NCI-H1105 treated with DMSO at 0.1 percent for 48 hours (cell line): Measurements from ENCODE around the gene RBM47.
"Not testable (repeated sequence)": the region's sequence is repeated elsewhere in the genome, so short reads cannot be mapped to it uniquely, and the experiment has no call there.

Source experiments
- DNase-seq: peaks from one replicate; lab custom pipeline; 2025; lab: John Stamatoyannopoulos, UW

RBM47 gene

DNA sequence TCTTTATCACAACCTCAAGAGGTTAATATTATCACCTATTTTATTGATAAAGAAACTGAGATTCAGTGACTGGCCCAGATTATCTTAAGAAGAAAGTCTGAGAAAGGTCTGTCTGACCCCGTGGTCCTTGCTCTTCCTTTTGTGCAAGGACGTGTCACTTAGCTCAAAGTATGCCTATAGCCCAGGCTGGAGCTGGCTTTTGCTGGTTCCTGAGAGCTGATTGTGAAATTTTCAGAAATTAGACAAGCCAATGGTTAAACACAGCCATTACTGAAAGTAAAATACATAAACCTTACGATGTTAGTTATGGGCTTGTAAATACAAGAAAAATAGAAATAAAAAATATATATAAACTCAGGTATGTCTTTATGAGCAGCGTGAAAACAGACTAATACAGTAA is 224.5 kb downstream of the RBM47 start:
- no peak for DNase-seq

DNA sequence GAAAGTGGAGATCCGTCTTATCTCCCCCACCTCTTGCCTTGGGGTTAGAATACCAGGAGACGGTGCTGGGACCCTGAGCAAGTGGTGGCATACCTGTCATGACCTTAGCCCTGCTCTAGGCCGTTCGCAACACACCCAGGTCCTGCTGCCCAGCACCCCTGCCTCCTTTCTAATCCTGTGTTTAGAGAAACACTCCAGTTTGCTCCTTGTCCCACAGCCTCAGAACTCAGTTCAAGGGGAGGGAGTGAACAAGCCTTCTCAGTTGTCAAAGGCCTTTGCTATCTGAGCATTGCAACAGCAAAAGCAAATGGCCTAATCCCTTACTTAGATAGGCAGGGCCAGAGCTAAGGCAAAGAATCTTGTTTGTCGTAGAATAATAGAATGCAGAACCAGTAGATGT is 226.6 kb downstream of the RBM47 start:
- no peak for DNase-seq

DNA sequence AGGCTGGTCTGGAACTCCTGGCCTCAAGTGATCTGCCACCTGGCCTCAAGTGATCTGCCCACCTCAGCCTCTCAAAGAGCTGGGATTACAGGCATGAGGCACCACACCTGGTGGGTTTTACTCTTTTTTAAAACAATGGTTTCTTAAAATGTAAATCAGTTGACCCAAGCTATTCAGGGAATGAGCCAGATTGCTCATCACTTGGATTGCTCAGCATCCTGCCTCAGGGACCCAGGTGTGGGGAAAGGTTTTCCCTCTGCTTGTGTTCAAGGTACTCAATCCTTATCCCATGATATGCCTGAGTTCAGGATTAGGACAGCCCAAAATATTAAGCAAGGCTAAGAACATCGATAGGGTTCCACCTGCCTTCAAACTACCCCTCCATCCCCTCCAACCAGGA is 227.1 kb downstream of the RBM47 start:
- no peak for DNase-seq

DNA sequence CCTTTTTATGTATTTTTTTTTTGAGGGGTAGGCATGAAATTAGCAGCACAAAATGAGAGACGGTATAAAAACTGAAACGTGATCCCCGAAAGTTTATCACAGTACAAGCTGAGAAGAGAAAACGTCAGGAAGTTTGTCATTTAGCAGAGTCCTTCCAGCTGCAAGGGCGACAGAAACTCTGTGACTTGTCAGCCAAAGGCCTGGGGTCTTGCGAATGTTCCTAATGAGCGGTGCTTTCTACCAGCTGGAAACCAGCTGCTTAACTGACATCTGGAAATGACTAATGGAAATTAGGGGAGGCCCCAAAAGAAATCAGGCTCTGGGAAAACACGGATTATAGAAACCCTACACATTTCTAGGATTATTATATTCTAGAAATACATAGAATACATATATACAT is 228.0 kb downstream of the RBM47 start:
- no peak for DNase-seq

DNA sequence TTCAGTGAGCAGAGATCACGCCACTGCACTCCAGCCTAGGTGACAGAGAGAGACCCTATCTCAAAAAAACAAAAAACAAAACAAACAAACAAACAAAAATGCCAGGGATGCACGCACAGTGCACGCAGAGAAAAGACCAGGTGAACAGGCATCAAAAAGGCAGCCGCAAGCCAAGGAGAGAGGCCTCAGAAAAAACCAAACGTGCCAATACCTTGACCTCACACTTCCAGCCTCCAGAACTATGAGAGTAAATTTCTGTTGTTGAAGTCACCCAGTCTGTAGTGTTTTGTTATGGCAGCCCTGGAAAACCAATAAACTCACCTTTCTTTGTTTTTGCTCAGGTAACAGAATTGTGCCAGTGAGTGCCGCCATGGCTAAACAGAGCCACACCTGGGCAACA is 228.6 kb downstream of the RBM47 start:
- DNase-seq, result no peak

DNA sequence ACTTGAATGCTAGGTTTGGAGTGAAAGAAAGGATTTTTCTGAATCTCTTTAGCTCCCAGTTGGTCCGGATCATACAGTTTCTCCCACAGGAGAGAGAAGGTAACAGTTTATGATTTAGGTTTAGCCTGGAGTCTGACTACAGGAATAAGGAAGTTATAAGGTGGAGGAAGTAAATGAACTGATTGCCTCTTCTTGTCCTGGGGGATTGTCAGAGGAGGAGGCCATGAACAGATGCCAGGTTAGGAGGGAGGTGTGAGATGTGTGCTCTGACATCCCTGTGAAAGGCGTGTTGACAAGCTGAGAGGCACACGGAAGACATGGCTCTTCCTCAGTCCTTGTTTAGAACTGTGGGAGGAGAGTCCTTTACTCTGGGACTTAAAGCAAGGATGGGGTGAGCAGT is 230.1 kb downstream of the RBM47 start:
- DNase-seq, result no peak

DNA sequence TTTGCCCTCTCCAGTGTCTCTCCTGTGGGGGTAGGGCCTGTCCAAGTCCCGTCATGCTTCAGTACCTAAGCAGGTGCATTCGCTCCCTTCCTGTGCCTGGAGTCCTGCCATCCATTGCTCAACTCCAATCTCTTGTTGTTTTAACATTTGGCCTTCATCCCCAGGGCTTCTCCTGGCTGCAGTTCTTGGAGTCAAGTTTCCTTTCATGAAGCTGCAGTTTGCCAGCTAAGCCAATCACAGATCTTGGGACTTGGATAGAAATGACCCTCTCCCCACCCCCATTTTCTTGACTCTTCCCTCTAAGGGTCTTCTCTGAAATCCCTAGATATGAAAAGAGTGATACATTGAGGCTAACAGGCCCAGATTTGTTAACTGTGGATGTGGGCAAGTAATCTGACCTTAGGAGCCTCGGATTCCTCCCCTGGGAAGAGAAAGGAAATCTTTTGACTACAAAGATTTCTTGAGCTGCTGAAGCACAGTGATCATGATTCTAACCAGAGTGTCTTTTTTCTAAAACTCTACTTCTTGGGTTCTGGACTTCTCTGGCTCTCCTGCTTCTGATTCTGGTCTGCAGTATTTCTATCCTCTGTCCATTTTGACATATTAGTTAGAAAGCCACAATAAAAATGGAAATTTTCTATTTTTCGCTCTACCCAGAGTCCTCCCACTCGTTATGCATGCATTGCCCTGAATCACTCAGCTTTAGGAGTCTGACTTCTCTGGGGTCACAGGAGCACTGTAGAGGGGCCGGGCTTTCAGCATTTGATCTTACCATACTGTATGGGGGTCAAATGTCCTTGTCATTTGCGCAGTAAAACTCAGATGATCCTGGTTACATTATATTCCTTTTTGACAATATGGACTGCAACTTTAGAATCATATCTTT is 233.5 kb downstream of the RBM47 start:
- DNase-seq, result peak; percentile 79

DNA sequence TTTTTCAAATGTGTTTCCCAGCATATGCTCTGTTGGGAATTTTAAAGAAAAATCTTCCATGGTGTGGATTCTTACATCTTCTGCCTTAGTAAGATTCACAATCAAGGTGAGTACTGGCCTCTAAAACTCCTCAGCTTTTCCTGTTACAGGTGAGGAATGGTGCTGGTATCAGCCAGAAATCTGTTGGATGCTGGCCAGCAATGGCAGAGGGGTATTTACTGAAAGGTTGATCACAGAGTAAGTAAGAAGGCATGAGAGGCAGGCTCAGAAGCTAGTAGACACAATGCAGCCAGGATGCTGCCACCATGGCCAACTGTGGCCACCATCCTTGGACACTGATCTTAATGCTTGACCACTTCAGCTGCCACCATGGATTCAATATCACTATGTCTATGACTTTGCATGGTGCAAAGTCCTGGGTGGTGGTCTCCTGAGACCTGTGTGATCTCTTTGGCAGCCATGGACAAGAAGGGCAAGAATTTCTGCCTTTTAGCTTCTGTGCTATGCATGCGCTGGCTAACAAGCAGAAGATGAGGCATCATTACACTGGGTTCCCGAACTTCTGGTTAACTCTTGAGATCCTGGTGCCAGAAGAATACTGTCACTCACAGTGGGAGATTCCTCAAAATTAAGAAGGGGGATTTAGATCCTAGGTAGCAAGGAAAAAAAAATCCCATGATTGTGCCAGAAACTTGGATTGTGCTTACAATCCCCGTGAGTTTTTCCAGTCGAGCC is 234.3 kb downstream of the RBM47 start:
- peak; percentile 39 for DNase-seq

DNA sequence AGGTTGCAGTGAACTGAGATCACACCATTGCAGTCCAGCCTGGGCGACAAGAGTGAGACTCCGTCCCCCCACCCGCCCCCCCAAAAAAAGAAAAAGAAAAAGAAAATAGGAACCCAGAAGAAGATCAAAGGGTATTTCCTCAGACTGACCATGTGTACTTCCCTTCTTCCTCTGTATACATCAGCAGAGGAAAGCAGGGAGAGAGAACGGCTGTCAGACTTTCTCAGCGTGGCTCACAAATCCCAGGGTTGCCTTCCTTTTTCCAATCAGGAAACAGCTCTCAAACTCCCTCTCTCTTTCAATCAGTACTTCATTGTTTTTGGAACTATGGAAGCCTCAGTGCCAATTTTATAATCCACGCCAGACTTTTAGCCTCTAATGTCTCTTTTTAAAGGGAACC is 235.4 kb downstream of the RBM47 start:
- DNase-seq, result no peak

DNA sequence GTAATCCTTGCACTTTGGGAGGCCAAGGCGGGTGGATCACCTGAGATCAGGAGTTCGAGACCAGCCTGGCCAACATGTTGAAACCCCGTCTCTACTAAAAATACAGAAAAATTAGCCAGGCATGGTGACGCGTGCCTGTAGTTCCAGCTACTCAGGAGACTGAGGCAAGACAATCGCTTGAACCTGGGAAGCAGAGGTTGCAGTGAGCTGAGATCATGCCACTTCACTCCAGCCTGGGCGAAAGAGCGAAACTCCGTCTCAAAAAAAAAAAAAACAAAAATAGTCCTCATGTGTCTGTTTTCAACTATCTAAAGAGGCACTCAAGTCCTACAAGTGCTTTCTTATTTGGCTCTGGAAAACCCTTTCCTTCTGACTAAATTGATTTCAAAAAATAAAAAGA is 237.4 kb downstream of the RBM47 start:
- not testable (repeated sequence) for DNase-seq

DNA sequence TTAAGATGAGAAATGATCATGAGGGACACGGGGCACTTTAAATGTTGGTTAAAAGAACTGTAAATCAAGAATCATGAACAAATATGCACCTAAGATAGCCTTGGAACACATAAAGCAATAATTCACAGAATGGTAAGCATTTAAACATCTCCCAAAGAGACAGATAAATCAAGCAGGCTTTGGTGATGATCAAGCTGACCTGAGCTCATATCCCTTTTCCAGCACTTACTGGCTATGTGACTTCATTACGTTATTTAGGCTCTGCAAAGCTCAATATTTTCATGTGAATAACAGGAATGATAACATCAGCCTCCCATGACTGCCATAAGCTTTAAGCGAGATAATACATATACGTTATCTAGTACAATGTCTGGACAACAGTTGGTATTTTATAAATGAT is 239.7 kb downstream of the RBM47 start:
- no peak for DNase-seq

DNA sequence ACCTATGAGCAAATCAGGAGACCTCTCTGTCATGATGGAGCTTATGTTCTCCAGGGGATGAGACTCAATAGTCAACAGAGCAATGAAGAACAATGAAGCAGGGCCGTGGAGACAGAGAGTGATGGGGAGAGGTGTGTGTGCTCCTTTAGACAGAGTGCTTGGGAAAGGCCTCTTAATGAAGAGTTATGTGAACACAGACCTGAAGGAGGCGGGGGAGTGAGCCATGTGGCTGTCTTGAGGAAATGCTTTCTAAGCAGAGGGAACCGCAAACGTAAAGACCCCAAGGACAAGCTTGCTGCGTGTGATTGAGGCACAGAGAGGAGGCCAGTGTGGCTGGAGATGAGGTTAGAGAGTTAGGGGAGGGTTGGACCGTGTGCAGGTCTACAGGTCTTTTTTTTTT is 241.4 kb downstream of the RBM47 start:
- no peak for DNase-seq

DNA sequence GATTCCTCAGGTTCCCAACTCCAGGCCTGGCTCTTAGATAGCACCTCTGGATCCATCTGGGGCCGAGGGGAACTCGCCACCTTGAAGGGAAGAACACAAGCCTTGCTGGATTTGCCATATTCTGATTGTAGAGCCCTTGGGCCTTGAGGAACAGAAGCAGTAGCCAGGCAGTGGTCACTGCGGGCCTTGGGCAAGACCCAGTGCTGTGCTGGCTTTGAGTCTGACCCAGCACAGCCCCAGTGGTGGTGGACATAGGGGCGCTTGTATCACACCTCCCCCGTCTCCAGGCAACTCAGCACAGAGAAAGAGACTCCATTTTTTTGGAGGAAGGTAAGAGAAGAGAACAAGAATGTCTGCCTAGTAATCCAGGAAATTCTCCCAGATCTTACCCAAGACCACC is 249.0 kb downstream of the RBM47 start:
- DNase-seq, result no peak

DNA sequence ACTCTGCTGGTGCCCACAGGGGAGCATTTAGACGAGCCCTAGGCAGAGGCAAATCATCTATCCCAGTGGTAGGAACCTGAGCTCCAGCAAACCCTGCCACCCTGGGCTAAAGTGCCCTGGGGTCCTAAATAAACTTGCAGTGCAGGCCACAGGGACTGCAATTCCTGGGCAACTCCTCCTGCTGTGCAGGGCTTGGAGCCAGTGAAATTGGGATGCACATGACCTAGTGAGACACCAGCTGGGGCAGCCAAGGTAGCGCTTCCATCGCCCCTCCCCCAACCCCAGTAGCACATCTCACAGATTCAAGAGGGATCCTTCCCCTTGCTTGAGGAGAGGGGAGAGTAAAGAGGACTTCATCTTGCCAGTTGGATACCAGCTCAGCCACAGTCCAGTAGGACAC is 250.4 kb downstream of the RBM47 start:
- DNase-seq, result no peak

DNA sequence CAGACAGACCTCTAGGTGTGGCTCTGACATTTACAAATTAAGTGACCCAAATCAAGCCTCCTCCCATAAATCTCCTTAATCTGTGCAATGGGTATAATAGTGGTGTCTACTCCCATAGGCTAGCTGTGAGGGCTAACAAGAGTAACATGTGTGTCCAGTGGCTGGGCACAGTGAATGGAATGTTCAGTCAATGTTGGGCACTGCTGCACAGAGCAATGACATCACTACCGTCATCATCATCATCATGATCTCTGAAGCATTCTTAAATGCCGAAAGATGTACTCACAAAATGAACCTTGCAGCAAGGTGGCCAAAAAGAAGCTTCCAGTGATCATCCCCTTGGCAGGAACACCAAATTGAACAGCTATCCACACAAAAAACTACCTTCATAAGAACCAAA is 251.0 kb downstream of the RBM47 start:
- DNase-seq, result no peak

DNA sequence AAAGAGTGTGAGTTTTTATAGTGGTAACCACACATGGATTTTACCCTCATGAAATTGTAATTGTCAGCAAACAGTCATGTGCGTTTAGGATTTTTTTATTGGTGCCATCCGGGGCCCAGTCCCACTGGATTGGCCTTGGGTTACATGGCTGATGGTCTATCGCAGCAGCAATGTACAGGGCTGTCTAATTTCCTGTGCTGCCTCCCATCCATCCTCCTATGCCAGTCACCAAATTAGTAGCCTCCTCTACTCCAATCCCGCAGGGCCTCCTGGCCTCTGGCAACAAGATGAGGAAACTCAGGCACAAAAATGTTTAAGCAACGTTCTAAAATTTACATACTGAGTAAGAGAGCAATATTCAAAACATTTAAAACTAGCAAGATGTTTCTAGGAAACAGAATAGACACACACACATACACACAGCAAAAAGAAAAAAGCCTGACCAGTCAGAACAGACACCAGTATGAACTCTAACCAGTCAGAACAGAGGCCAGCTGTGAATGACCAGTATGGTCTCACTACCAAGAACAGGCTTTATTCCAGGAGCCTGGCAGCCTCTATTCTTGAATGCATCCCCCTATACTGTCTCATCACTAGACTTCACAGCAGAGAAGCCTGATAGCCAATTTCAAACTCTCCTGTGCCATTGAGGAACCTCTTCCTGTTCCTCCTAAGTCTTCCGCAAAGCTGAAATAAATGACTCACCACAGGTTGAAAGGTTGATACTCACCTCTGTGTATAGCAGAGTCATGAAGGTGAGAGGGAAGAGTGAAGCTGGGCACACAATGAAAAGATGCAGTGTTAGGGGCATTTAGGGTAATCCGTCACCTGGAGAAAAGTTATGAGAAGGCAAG is 251.9 kb downstream of the RBM47 start:
- no peak for DNase-seq

DNA sequence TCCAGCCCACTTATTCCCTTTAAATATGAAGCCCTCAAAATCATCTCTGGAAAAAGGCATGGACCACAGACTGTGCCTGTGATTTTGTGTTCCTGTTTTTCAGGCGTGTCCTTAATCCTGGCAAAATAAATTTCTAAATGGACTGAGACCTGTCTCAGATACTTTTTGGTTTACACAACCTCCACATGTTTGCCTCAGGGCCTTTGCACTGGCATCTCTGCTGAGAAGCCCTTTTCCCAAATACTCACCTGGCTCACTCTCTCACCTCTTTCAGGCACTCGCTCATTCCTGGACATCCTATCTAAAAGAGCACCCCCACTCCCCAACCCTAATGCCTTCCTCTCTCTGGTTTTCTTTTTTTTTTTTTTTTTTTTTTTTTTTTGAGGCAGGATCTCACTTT is 254.0 kb downstream of the RBM47 start:
- no peak for DNase-seq

DNA sequence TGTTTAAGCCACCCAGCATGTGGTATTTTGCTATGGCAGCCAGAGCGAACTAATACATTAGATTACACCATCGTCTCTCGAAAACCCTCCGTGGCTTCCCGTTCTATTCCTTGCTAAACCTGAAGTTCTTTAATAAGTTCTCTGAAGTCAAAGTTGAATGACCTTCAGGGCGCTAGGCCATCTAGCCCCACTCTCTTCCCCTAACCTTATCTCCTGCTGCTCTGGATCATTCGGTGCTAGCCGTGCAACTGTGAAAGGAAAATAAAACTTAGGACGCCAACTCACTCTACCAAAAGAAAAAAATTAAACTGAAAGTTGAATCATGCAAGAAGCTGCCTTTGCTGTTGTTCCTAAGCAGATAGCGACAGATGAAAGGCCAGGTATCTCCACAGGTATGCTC is 254.6 kb downstream of the RBM47 start:
- DNase-seq, result no peak

DNA sequence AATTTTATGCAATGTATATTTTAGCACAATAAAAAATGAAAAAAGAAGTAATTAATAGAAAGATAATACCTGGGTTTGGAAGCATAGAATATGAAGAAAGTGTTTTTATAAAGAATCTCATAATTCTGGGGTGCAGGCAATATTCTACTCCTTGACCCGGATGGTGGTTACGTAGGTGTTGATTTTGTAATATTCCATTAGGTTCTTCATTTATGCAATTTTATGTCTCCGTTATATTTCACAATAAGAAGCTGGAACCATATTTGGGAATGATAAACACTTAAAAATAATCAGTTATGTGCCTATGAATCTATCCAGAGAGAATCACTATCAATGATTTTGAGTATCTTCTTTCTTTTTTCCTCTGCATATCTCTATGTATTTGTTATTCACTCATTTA is 256.0 kb downstream of the RBM47 start:
- no peak for DNase-seq
